Stimulated activated CD4-positive, alpha-beta T cell treated with anti-CD3 and anti-CD28 coated beads, Interleukin-2, amount 100 ng/mL, for 4 hours (primary cell): Measurements from ENCODE around the gene TRIM42.

Source experiments
- DNase-seq: peaks from one replicate; pipeline ENCODE4 v3.0.0-alpha.2; 2020; ENCODE audit warnings: low read depth

The TRIM42 gene

DNA sequence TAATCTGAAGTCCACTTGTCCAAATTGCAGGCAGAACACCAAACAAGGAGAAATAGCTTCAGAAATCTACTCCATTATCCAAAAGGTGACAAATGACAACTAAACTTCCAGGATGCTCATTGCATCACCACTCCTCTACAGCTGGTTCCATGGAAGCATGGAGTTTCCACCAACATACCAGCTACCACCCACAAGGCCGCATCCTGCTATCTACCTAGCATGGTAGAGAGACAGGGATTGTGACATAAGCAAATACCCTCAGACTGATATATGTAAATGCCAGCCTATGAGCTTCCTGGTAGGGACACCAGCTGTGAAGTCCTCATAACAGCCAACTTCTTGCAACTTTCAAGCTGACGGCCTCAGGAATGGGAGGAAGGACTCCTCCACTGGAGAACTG, at the start of gene TRIM42:
Gene TRIM42 (plus strand): TSS at position 301 of the 400 bp plus-strand sequence. CDS start 166 bp downstream, outside the sequence.
- DNase-seq = no peak

DNA sequence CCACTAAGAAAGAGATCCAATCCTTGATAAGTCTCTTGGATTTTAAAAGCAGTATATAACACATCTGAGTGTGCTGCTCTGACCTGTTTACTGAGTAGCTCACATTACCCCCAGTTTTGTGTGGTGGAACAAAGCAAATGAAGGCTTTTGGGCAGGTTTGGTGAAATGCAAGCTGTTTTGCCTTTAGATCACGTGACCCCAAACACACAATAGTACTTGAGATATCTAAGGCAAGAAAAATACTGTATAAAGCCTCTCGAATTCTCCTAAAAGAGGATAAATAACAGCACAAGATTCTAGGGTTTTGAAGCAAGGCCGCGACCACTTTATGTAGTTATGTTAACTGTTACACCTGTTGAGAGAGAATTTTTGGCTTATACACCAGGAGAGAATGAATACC, 49.3 kb upstream of the TRIM42 start:
- DNase-seq = no peak

DNA sequence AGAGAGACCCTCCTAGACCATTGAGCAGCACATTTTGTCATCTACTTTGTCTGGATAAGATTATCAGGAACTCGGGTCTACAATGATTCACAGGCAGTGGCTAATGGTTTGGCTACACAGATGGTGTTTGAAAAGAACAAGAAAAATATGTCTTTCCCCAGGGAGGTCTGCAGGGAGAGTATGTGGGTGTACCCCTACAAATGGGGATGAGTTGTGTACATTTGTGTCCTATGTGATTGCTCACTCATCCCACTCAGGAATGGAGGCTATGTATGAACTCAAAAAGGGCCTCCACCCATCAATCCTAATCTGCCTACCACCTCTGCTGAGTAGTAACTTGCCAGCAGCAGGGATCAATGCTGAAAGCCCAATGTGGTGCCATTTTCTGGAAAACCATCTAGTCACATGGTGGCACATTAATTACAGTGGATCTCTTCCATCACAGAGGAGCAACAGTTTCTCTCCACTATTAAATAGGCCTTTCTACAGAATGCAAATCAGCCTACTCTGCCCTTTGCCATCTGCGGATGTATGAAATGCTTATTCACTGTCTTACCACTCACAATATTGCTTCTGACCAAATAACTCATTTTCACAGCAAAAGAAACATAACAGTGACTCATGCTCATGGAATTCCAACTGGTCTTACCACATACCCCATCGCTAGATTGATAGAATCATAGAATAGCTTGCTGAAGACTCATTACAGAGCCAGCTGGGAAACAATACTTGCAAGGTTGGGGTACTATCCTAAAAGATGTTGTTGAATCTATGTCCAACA, 48.3 kb upstream of the TRIM42 start:
- no peak for DNase-seq

DNA sequence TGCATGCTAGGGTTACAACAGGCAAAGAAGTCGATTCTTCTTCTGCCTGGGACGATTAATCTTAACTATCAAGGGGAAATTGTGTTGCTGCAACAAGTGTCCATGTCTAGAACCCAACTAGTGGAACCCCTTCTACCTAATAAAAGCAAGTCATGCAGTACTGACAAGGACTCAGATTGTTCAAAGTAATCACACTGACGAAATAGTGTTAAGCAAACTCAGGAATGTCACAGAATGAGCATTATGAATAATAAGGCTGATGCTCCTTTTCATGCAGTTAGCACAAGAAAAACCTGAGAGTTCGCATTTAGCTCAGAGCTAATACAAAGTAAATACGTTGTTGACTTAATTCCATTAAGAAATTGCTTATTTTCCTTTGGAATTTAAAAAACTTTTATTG, 47.5 kb upstream of the TRIM42 start:
- DNase-seq = no peak

DNA sequence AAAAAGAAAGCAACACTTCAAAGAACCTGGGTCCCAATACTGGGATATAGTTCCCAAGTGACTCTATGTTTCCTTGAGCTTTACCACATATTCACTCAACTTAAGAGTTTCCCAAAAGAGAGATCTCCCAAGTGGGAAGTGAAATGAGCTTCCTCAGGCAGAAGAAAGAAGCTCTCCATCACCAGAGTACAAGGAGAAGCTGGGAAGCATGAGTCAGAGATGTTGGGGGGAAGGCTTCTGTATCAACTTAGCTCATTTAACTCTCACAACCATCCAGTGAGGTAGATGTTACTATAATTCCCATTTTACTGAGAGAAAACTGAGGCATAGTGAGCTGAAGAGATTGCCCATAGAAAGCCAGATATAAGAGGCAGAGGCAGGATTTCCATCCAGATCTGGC, 47.0 kb upstream of the TRIM42 start:
- DNase-seq = no peak

DNA sequence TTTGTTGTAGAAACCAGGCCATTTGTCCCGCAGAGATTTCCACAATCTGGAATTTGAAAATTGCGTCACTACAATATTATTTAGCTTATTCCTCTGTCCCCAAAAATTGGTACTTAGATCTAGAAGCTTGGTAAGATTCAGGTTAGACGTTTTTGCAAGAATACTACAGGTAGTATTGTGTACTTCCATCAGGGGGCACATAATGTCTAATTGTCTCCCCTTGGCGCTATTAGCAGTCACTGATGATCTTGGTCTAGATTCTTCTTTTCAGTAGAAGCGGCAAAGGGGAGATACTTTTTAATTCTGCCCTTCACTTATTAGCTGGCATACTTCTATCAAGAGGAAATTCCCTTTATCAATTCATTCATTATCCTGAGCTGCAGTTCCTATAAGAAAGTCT, 42.6 kb upstream of the TRIM42 start:
- DNase-seq = no peak

DNA sequence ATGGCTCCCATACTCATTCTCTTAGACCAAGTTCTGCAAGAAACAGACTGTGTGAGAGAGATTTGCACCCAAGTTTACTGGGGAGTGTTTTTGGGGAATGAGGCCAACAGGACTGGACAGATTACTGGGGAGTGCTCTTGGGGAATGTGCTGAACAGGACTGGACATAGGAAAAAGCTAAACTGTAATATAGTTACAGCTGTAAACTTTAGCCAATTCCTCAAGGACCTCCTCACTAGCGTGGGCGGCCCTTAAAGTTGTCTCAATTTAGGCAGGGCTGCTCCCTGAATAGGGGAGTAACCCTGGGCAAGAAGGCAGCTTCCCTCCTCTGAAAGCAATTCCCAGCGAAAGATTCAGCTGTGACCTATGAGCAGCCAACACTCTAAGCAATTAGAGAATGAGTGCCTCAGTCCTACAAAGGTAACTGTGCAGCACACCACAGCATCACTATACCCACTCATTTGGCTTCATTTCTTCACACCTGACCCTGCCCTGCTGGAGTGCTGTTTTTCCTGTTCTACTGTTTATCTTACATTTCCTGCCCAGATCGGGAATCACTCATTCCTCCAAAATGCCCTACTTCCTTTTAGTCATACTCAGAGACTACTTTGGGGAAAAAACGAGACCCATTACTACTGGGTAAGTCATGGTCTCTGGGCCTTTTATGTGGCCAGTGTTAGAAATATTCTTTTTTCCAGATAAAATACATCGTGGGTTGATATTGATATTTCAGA, 41.3 kb upstream of the TRIM42 start:
- no peak for DNase-seq

DNA sequence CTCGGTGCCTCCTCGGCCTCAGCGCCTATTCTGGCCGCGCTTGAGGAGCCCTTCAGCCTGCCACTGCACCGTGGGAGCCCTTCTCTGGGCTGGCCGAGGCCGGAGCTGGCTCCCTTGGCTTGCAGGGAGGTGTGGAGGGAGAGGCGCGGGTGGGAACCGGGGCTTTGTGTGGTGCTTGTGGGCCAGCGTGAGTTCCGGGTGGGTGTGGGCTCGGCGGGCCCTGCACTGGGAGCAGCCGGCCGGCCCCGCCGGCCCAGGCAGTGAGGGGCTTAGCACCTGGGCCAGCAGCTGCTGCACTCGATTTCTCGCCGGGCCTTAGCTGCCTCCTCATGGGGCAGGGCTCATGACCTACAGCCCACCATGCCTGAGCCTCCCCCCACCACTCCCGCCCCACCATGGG, 26.6 kb upstream of the TRIM42 start:
- no peak for DNase-seq

DNA sequence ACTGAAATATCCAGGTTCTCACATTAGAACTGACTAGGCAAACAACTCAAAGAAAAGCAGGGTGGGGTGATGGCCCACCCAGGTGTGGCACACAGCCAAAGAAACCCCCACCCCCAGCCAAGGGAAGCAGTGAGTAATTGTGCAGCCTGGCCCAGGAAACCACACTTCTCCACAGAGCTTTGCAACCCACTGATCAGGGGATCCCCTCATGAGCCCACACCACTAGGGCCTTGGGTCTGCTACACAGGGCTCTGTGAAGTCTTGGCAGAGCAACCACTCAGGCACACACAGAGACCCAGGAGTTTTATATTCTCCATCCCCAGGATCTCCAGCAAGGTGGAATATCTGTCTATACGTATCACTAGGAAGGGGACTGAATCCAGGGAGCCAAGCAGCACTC, 22.2 kb upstream of the TRIM42 start:
- no peak for DNase-seq

DNA sequence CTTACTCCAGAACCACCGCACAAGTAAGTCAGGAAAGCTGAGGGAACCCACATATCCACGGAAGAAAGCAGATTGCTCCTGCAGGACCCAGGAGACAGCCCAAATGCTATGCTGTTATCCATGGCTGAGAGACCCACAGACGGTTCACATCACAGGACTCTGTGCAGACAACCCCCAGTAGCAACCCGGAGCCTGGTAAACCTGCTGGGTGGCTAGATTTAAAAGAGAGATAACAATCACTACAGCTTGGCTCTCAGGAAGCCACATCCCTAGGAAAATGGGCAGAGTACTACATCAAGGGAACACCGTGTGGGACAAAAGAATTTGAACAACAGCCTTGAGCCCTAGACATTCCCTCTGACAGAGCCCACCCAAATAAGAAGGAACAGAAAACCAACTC, 13.8 kb upstream of the TRIM42 start:
- no peak for DNase-seq

DNA sequence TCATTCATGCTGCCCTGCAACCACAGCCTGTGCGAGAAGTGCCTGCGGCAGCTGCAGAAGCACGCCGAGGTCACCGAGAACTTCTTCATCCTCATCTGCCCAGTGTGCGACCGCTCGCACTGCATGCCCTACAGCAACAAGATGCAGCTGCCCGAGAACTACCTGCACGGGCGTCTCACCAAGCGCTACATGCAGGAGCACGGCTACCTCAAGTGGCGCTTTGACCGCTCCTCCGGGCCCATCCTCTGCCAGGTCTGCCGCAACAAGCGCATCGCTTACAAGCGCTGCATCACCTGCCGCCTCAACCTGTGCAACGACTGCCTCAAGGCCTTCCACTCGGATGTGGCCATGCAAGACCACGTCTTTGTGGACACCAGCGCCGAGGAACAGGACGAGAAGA, 4.7 kb downstream of the TRIM42 start:
- no peak for DNase-seq

DNA sequence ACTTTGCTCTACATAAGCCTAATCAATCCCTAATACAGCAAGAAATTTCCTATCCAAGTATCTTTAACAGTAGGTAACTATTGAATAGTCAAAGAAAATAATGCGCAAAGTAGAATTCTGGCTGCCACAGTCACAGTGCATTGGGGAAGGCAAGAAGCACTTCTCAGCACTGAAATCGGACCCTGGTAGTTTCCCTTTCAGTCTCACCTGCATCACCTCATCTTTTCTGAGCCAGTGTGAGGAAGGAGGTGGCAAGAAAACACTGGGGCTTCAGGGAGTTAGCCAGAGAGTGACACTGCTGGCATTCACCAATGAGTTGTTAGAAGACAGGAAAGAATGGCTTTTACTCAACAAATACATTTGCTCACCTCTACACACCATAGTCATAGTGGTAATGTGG, 8.3 kb downstream of the TRIM42 start:
- DNase-seq = no peak

DNA sequence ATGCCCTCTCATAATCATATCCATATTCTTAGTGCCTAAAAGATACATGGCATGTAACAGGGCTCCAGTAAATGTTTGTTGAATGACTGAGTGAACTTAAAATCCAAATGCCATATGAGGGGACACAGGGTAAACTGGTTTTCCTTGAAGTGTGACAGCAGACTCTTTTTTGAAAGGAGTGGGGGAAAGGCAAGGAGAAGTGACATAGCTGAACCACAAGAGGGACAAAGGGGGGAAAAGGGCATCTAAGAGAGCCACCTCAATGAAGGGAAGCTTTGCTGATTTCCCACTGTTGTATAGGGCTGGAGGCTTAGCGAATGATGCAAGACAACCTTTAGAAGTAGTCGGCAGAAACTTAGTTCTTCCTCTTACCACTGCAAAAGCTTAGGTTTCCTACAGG, 9.1 kb downstream of the TRIM42 start:
- DNase-seq = no peak

DNA sequence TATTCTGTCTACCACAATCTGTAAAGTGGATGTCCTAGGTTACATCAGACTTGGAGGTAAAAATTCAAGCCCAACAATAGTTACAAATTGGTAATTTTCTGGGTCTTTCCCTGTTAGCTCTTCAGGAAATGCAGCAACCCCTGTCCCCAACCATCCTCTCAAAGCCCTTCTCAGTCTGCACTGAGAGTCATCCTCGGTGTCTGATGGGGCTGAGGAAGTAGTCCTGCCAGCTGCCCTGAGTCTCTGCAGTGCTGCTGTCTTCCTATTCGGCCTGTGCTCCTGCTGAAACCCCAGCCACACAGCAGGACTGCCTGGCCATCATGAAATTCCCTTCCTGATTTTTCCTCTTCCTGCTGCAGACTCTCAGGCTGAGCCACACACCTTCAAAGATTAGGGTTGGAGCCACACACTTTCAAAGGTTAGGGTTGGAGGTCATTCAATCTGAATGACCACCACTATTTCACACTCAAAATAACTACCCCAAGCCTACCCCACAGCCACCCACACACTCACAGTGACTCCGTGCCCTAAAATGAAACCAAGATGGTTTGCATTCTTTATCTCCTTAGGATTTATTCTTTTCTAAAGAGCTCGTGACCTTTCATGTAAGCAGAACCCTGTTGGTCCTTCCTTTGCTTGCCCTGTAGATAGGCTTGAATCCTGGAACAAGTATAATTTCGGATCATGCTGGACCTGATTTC, 17.6 kb downstream of the TRIM42 start:
- DNase-seq = no peak

DNA sequence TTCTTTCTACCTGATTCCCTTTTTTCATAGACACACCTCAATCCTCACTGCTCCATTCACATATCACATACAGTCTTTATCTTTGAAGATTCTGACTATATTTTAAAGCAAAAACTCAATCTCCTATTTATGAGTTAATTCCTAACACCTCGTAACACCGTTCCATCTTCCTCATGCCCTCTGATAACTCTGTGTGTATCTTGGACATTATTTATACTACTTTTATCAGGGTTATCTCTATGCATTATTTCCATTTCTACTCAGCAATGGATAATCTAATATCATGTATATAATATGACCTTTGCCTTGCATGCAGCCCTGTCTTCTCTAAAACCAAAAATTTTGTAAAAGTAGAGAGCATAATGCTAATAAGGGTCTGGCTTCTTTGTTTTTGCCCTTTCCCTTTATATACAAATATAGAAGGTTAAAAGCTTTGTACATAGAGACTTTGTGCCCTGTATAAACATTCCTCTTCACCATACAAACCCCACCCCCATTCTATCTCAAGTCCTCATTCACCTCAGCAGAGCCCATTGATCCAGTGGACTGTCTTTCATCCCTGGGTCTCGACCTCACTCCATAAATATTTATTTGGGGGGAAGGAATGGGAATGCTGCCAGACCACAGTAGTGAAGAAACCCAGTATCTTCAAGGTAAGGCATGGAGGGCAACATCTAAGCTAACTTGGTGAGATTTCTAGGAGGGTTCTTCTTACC, 21.8 kb downstream of the TRIM42 start:
- DNase-seq = no peak

DNA sequence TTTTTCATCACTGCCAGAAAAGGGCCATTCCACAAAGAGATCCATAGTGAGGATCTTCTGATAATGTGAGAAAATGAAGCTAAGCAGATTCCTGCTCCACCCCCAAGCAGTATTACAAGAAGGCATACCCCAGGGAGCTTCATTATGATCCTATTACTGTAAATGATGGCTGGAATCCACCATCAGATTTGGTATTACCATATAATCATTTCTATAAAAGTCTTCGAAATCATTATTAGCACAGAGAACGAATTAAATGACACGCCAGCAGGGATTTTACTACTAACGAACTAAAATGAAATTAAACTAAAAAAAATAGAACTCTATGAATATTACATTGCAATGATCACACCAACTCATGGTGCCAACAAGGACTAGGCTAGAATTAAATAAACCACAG, 24.4 kb downstream of the TRIM42 start:
- DNase-seq = no peak

DNA sequence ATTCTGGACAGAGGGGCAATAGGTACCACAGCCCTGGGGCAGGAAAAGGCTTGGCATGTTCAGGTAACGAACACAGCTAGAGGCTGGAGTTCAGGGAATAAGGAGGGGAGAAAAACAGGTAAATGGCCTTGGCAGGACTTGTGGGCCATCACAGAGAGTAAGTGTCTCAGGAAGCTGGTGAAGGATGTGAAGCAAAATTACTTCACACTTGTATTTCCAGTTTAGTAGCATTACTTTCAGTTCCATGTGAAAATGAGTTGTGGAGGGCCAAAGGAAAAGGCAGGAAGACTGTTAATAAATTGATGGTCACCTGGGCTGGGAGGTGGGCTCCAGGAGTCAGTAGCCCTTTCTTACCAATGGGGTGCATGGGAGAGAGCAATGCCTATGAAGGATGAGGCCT, 25.6 kb downstream of the TRIM42 start:
- no peak for DNase-seq

DNA sequence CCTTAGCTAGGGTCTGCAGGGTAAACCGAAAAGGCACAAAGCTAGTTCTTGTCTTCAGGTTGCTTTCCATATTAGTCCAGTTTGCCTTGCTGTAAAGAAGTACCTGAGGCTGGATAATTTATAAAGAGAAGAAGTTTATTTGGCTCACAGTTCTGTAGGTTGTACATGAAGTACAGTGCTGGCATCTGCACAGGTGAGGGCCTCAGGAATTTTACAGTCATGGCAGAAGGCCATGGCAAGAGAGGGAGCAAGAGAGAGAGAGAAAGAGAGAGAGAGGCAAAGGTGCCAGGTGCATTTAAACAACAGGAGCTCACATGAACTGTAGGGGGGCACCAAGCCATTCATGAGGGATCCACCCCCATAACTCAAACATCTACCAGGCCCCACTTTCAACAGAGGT, 26.9 kb downstream of the TRIM42 start:
- DNase-seq = no peak

DNA sequence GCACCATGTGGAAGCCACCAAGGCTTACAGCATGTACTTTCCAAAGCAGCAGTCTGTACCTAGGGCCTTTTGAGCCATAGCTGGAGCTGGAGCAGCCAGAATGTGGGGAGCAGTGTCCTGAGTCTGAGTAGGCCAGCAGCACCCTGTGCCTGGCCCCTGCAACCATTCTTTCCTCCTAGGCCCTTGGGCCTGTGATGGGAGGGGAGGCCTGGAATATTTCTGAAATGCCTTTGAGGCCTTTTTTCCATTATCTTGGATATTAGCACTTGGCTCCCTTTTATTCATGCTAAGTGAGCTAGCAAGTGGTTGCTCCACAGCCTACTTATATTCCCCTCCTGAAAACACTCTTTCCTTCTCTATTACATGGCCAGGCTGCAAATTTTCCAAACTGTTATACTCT, 28.1 kb downstream of the TRIM42 start:
- DNase-seq = no peak

DNA sequence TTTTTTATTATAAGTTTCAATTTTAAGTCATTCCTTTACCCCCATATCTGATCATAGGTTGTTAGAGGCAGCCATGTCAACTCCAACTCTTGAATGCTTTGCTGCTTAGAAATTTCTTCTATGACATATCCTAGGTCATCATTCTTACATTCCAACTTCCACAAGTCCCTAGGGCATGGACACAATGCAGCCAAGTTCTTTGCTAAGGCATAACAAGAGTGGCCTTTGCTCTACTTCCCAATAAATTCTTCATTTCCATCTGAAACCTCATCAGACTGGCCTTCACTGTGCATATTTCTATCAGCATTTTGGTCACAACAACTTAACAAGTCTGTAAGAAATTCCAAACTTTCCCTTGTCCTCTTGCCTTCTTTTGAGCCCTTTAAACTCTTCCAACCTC, 28.5 kb downstream of the TRIM42 start:
- no peak for DNase-seq

DNA sequence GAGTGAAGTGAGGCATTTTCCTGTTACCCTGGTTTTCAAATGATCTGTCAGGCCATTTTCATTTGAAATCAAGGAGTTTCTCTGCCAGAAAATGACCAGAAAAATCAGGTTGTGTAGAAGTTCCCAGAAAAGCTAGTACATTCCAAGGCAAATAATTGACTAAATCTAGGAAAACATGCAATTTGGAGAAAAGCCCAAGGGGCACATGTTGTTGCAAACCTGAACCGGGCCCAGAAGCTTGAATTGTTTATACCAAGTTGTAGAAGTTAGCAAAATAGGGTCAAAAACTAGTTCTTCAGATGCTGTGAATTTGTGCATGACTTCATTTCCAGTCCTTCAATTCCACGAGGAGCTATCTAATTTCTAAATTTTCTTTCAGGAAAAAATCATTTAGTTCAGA, 31.0 kb downstream of the TRIM42 start:
- no peak for DNase-seq

DNA sequence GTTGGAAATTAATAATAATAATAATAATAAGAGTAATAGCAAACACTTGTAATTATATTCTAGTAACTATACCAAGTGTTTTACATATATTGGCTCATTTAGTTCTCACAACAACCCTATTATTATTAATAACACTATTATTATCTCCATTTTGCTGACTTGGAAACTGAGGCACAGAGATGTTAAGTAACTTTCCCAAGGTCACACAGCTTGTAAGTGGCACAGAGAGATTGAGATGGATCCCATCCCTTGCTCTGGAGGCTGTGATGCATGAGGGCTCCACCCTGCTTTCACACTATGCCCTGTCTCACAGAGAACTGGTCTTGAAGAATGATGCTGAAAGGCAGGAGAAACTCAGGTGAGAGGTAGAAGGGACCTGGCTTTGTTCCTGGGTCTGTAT, 31.9 kb downstream of the TRIM42 start:
- DNase-seq = no peak
